BLaER1 treated with 17β-estradiol and CSF1 and Interleukin-3, amounts not matched to agents 10 nM and 100 nM (cell line): ENCODE data around the gene EBP.
"Not testable (repeated sequence)": the region's sequence is repeated elsewhere in the genome, so short reads cannot be mapped to it uniquely, and the experiment has no call there.

Experiments used
- H3K27ac ChIP-seq, 11 experiments: shearing (Covaris generic); formaldehyde crosslinking; 2 replicates each; pipeline ENCODE4 v1.8.1; 2022
- H3K27me3 ChIP-seq, 11 experiments: shearing (Covaris generic); formaldehyde crosslinking; 2 replicates each; pipeline ENCODE4 v1.8.1; 2022
- H3K36me3 ChIP-seq, 11 experiments: shearing (Covaris generic); formaldehyde crosslinking; 2 replicates each; pipeline ENCODE4 v1.8.1; 2022
- H3K4me1 ChIP-seq, 10 experiments: shearing (Covaris generic); formaldehyde crosslinking; 2 replicates each; pipeline ENCODE4 v1.8.1; 2022
- H3K4me2 ChIP-seq, 11 experiments: shearing (Covaris generic); formaldehyde crosslinking; 2 replicates each; pipeline ENCODE4 v1.8.1; 2022
- H3K4me3 ChIP-seq, 10 experiments: shearing (Covaris generic); formaldehyde crosslinking; 2 replicates each; pipeline ENCODE4 v1.8.1; 2022
- H3K9ac ChIP-seq, 11 experiments: shearing (Covaris generic); formaldehyde crosslinking; 2 replicates each; pipeline ENCODE4 v1.8.1; 2022
- H3K9me3 ChIP-seq, 11 experiments: shearing (Covaris generic); formaldehyde crosslinking; replicated peaks in 1 of 11; 2 replicates each; pipeline ENCODE4 v1.8.1; 2022
- H4K20me1 ChIP-seq, 11 experiments: shearing (Covaris generic); formaldehyde crosslinking; 2 replicates each; pipeline ENCODE4 v1.8.1; 2022
- Cebpa-rat ChIP-seq, 11 experiments: shearing (Covaris generic); IDR thresholded peaks; 2 replicates each; pipeline ENCODE4 v1.8.1; 2022

The EBP gene

GRCh38 chrX:48533165-48533564 is 11.6 kb downstream of the EBP start:
- no peak overlapping the region for H3K4me2 ChIP-seq
- no peak overlapping the region for H3K4me3 ChIP-seq
- peaks cover 0 to 27% (median 6%) of the 10 kb centered on the region in 10 experiments; a peak in 6 of 20 replicates for H3K4me1 ChIP-seq
- H3K9ac ChIP-seq = no peak overlapping the region
- no peak for TF ChIP-seq Cebpa-rat (IDR thresholded peaks at IDR 0.05)
- peaks cover 2 to 23% (median 10%) of the 10 kb centered on the region in 11 experiments; a peak in 17 of 22 replicates for H3K36me3 ChIP-seq
- H3K27me3 ChIP-seq = peaks cover 43 to 90% (median 59%) of the 10 kb centered on the region in 11 experiments; a peak in 21 of 22 replicates
- peaks cover 0 to 7% (median 0%) of the 10 kb centered on the region in 11 experiments; a peak in 2 of 22 replicates for H3K9me3 ChIP-seq
- no peaks in the 10 kb centered on the region; a peak in 1 of 22 replicates for H4K20me1 ChIP-seq
- H3K27ac ChIP-seq = no peak overlapping the region

- Histone ChIP-seq H3K9ac (peak overlapping the region in 8 of 11 experiments; percentile 41 to 87 (median 84); a peak in 10 of 22 replicates), H4K20me1 (peaks cover 0 to 10% (median 0%) of the 10 kb centered on the region in 11 experiments; a peak in 4 of 22 replicates), H3K27ac (peak overlapping the region in 10 of 11 experiments; percentile 45 to 92 (median 76); a peak in 17 of 22 replicates), H3K36me3 (peaks cover 0 to 19% (median 9%) of the 10 kb centered on the region in 11 experiments; a peak in 13 of 22 replicates), H3K4me3 (peak overlapping the region in 7 of 10 experiments; percentile 24 to 72 (median 55); a peak in 8 of 20 replicates), H3K9me3 (0 out of 22 replicates have a peak, but pooled peaks cover 0 to 4% (median 0%) of the 10 kb centered on the region in 11 experiments), H3K27me3 (peaks cover 0 to 44% (median 12%) of the 10 kb centered on the region in 11 experiments; a peak in 12 of 22 replicates), H3K4me1 (peaks cover 18 to 27% (median 23%) of the 10 kb centered on the region in 10 experiments), H3K4me2 (peak overlapping the region in 9 of 11 experiments; percentile 13 to 56 (median 36); a peak in 8 of 22 replicates)
- no peak for TF ChIP-seq Cebpa-rat (IDR thresholded peaks at IDR 0.05)
Observed at GRCh38 chrX:48538641-48539344, 17.2 kb downstream of the EBP start.

GRCh38 chrX:48539345-48540027 is 17.9 kb downstream of the EBP start, which contains the start of gene TBC1D25:
TBC1D25 (plus strand) TSS chrX:48539714; CDS start chrX:48539798, 84 bp downstream.
- no peak for TF ChIP-seq Cebpa-rat (IDR thresholded peaks at IDR 0.05)
- Histone ChIP-seq H3K27me3 (peaks cover 0 to 38% (median 11%) of the 10 kb centered on the region in 11 experiments; a peak in 11 of 22 replicates), H3K36me3 (peaks cover 0 to 26% (median 10%) of the 10 kb centered on the region in 11 experiments; a peak in 16 of 22 replicates), H3K4me1 (peaks cover 18 to 27% (median 23%) of the 10 kb centered on the region in 10 experiments), H3K9me3 (0 out of 22 replicates have a peak, but pooled peaks cover 0 to 4% (median 0%) of the 10 kb centered on the region in 11 experiments), H3K4me3 (peak within 1 kb of the TSS; percentile 66 to 77 (median 72)), H3K27ac (peak within 1 kb of the TSS; percentile 79 to 92 (median 86)), H3K4me2 (peak within 1 kb of the TSS; percentile 69 to 85 (median 78)), H4K20me1 (peaks cover 0 to 10% (median 0%) of the 10 kb centered on the region in 11 experiments; a peak in 5 of 22 replicates), H3K9ac (peak within 1 kb of the TSS; percentile 80 to 91 (median 87))

- Histone ChIP-seq H3K4me2 (peak overlapping the region; percentile 69 to 85 (median 78)), H3K36me3 (peaks cover 5 to 31% (median 15%) of the 10 kb centered on the region in 11 experiments; a peak in 17 of 22 replicates), H3K27ac (peak overlapping the region; percentile 79 to 92 (median 86)), H4K20me1 (peaks cover 0 to 10% (median 0%) of the 10 kb centered on the region in 11 experiments; a peak in 5 of 22 replicates), H3K27me3 (peaks cover 0 to 39% (median 11%) of the 10 kb centered on the region in 11 experiments; a peak in 10 of 22 replicates), H3K9ac (peak overlapping the region; percentile 80 to 91 (median 87)), H3K9me3 (0 out of 22 replicates have a peak, but pooled peaks cover 0 to 4% (median 0%) of the 10 kb centered on the region in 11 experiments), H3K4me3 (peak overlapping the region; percentile 66 to 77 (median 72)), H3K4me1 (peaks cover 18 to 27% (median 23%) of the 10 kb centered on the region in 10 experiments)
- TF ChIP-seq Cebpa-rat (IDR thresholded peaks at IDR 0.05) = no peak
Observed at GRCh38 chrX:48540028-48540375, 18.4 kb downstream of the EBP start.

- 0 out of 22 replicates have a peak, but pooled peaks cover 0 to 4% (median 0%) of the 10 kb centered on the region in 11 experiments for H3K9me3 ChIP-seq
- peaks cover 0 to 36% (median 11%) of the 10 kb centered on the region in 11 experiments; a peak in 11 of 22 replicates for H3K27me3 ChIP-seq
- peaks cover 5 to 36% (median 16%) of the 10 kb centered on the region in 11 experiments; a peak in 17 of 22 replicates for H3K36me3 ChIP-seq
- H4K20me1 ChIP-seq = peaks cover 0 to 10% (median 0%) of the 10 kb centered on the region in 11 experiments; a peak in 5 of 22 replicates
- H3K4me1 ChIP-seq = peaks cover 18 to 25% (median 23%) of the 10 kb centered on the region in 10 experiments
- no peak for TF ChIP-seq Cebpa-rat (IDR thresholded peaks at IDR 0.05)
- H3K4me2 ChIP-seq = peak overlapping the region; percentile 69 to 85 (median 78)
- H3K4me3 ChIP-seq = peak overlapping the region; percentile 66 to 77 (median 72)
- H3K27ac ChIP-seq = peak overlapping the region in 9 of 11 experiments; percentile 59 to 90 (median 86); a peak in 14 of 22 replicates
- H3K9ac ChIP-seq = peak overlapping the region in 10 of 11 experiments; percentile 80 to 91 (median 87); a peak in 18 of 22 replicates
Observed at GRCh38 chrX:48540480-48540879, 18.9 kb downstream of the EBP start.

- H3K9ac ChIP-seq = peak overlapping the region in 8 of 11 experiments; percentile 10 to 88 (median 82); a peak in 8 of 22 replicates
- peaks cover 13 to 25% (median 21%) of the 10 kb centered on the region in 10 experiments for H3K4me1 ChIP-seq
- peak overlapping the region in 8 of 10 experiments; percentile 26 to 77 (median 72); a peak in 13 of 20 replicates for H3K4me3 ChIP-seq
- H4K20me1 ChIP-seq = peaks cover 0 to 10% (median 0%) of the 10 kb centered on the region in 11 experiments; a peak in 5 of 22 replicates
- peak overlapping the region in 9 of 11 experiments; percentile 38 to 90 (median 81); a peak in 16 of 22 replicates for H3K27ac ChIP-seq
- 0 out of 22 replicates have a peak, but pooled peaks cover 0 to 4% (median 0%) of the 10 kb centered on the region in 11 experiments for H3K9me3 ChIP-seq
- TF ChIP-seq Cebpa-rat (IDR thresholded peaks at IDR 0.05) = no peak
- peak overlapping the region; percentile 69 to 85 (median 78) for H3K4me2 ChIP-seq
- H3K27me3 ChIP-seq = peaks cover 0 to 32% (median 10%) of the 10 kb centered on the region in 11 experiments; a peak in 10 of 22 replicates
- peaks cover 5 to 36% (median 16%) of the 10 kb centered on the region in 11 experiments; a peak in 17 of 22 replicates for H3K36me3 ChIP-seq
Observed at GRCh38 chrX:48541140-48541814, 19.7 kb downstream of the EBP start.

GRCh38 chrX:48548871-48549270 is 27.3 kb downstream of the EBP start:
- peak overlapping the region in 9 of 11 experiments; percentile 65 to 85 (median 83); a peak in 16 of 22 replicates for H3K27ac ChIP-seq
- H3K27me3 ChIP-seq = peaks cover 0 to 29% (median 8%) of the 10 kb centered on the region in 11 experiments; a peak in 10 of 22 replicates
- no peak for TF ChIP-seq Cebpa-rat (IDR thresholded peaks at IDR 0.05)

GRCh38 chrX:48555731-48556325 is 34.2 kb downstream of the EBP start:
- not testable (repeated sequence) for H3K4me3 ChIP-seq, H3K27ac ChIP-seq, H3K4me2 ChIP-seq, H3K9me3 ChIP-seq, H3K9ac ChIP-seq
- Histone ChIP-seq H3K27me3 (peaks cover 4 to 49% (median 20%) of the 10 kb centered on the region in 11 experiments; a peak in 12 of 22 replicates), H3K36me3 (peaks cover 26 to 66% (median 41%) of the 10 kb centered on the region in 11 experiments; a peak in 21 of 22 replicates), H3K4me1 (peaks cover 6 to 21% (median 17%) of the 10 kb centered on the region in 10 experiments; a peak in 19 of 20 replicates), H4K20me1 (peaks cover 0 to 13% (median 0%) of the 10 kb centered on the region in 11 experiments; a peak in 4 of 22 replicates)

More at GRCh38 chrX:48548871-48549270, 27.3 kb downstream of the EBP start:
- Histone ChIP-seq H3K36me3 (peaks cover 5 to 48% (median 13%) of the 10 kb centered on the region in 11 experiments; a peak in 17 of 22 replicates), H3K4me1 (peaks cover 20 to 52% (median 41%) of the 10 kb centered on the region in 10 experiments; a peak in 19 of 20 replicates), H3K9ac (peak overlapping the region in 1 of 11 experiments; percentile 23; a peak in 2 of 22 replicates), H3K4me2 (peak overlapping the region in 8 of 11 experiments; percentile 5 to 76 (median 64); a peak in 8 of 22 replicates), H4K20me1 (no peaks in the 10 kb centered on the region; a peak in 1 of 22 replicates), H3K4me3 (no peak overlapping the region), H3K9me3 (no peaks in the 10 kb centered on the region)
